ENCODE measurements around the gene CDH13.

CDH13 gene

GRCh38 chr16:83714286-83714685 lies 1087.5 kb downstream of the CDH13 start:
- Mint-ChIP-seq H3K27ac (no peak overlapping the region), H3K4me3 (no peak overlapping the region), H3K4me1 (ENCODE audit: low read depth) (no peaks in the 10 kb centered on the region), H3K9me3 (no peaks in the 10 kb centered on the region), H3K27me3 (no peaks in the 10 kb centered on the region), H3K36me3 (ENCODE audit: low read depth) (no peaks in the 10 kb centered on the region)
- DNase-seq: no peak

- Mint-ChIP-seq H3K36me3 (ENCODE audit: low read depth) (no peaks in the 10 kb centered on the region), H3K4me3 (no peak overlapping the region), H3K4me1 (ENCODE audit: low read depth) (no peaks in the 10 kb centered on the region), H3K9me3 (no peaks in the 10 kb centered on the region), H3K27me3 (no peaks in the 10 kb centered on the region), H3K27ac (no peak overlapping the region)
- DNase-seq: no peak
Measured at GRCh38 chr16:83715217-83715920, 1088.6 kb downstream of the CDH13 start.

GRCh38 chr16:83717308-83717707 lies 1090.5 kb downstream of the CDH13 start:
- no peaks in the 10 kb centered on the region for H3K36me3 Mint-ChIP-seq (ENCODE audit: low read depth)
- no peak overlapping the region for H3K27ac Mint-ChIP-seq
- H3K4me3 Mint-ChIP-seq: no peak overlapping the region
- H3K4me1 Mint-ChIP-seq (ENCODE audit: low read depth): no peaks in the 10 kb centered on the region
- no peak for DNase-seq
- H3K9me3 Mint-ChIP-seq: no peaks in the 10 kb centered on the region
- H3K27me3 Mint-ChIP-seq: no peaks in the 10 kb centered on the region

GRCh38 chr16:83717814-83718213 lies 1091.0 kb downstream of the CDH13 start:
- no peaks in the 10 kb centered on the region for H3K27me3 Mint-ChIP-seq
- H3K27ac Mint-ChIP-seq: no peak overlapping the region
- H3K4me3 Mint-ChIP-seq: no peak overlapping the region
- H3K4me1 Mint-ChIP-seq (ENCODE audit: low read depth): no peaks in the 10 kb centered on the region
- no peak for DNase-seq
- H3K36me3 Mint-ChIP-seq (ENCODE audit: low read depth): no peaks in the 10 kb centered on the region
- H3K9me3 Mint-ChIP-seq: no peaks in the 10 kb centered on the region

GRCh38 chr16:83720213-83720612 lies 1093.4 kb downstream of the CDH13 start:
- no peaks in the 10 kb centered on the region for H3K36me3 Mint-ChIP-seq (ENCODE audit: low read depth)
- no peak for DNase-seq
- H3K4me3 Mint-ChIP-seq: no peak overlapping the region
- no peaks in the 10 kb centered on the region for H3K4me1 Mint-ChIP-seq (ENCODE audit: low read depth)
- H3K27ac Mint-ChIP-seq: no peak overlapping the region
- H3K9me3 Mint-ChIP-seq: no peaks in the 10 kb centered on the region
- H3K27me3 Mint-ChIP-seq: no peaks in the 10 kb centered on the region

GRCh38 chr16:83720981-83721380 lies 1094.2 kb downstream of the CDH13 start:
- Mint-ChIP-seq H3K4me1 (ENCODE audit: low read depth) (no peaks in the 10 kb centered on the region), H3K27me3 (no peaks in the 10 kb centered on the region), H3K4me3 (no peak overlapping the region), H3K36me3 (ENCODE audit: low read depth) (no peaks in the 10 kb centered on the region), H3K9me3 (no peaks in the 10 kb centered on the region), H3K27ac (no peak overlapping the region)
- no peak for DNase-seq

GRCh38 chr16:83721676-83722075 lies 1094.9 kb downstream of the CDH13 start:
- no peaks in the 10 kb centered on the region for H3K27me3 Mint-ChIP-seq
- DNase-seq: no peak
- H3K9me3 Mint-ChIP-seq: no peaks in the 10 kb centered on the region
- no peak overlapping the region for H3K4me3 Mint-ChIP-seq
- no peaks in the 10 kb centered on the region for H3K36me3 Mint-ChIP-seq (ENCODE audit: low read depth)
- no peak overlapping the region for H3K27ac Mint-ChIP-seq
- no peaks in the 10 kb centered on the region for H3K4me1 Mint-ChIP-seq (ENCODE audit: low read depth)

- Mint-ChIP-seq H3K36me3 (ENCODE audit: low read depth) (no peaks in the 10 kb centered on the region), H3K27ac (no peak overlapping the region), H3K27me3 (peaks cover 5% of the 10 kb centered on the region), H3K9me3 (no peaks in the 10 kb centered on the region), H3K4me3 (no peak overlapping the region), H3K4me1 (ENCODE audit: low read depth) (no peaks in the 10 kb centered on the region)
- no peak for DNase-seq
Measured at GRCh38 chr16:83722456-83723183, 1095.9 kb downstream of the CDH13 start.

GRCh38 chr16:83723244-83723643 lies 1096.5 kb downstream of the CDH13 start:
- H3K36me3 Mint-ChIP-seq (ENCODE audit: low read depth): no peaks in the 10 kb centered on the region
- H3K9me3 Mint-ChIP-seq: no peaks in the 10 kb centered on the region
- H3K27me3 Mint-ChIP-seq: peaks cover 5% of the 10 kb centered on the region
- DNase-seq: no peak
- no peak overlapping the region for H3K4me3 Mint-ChIP-seq
- no peak overlapping the region for H3K27ac Mint-ChIP-seq
- no peaks in the 10 kb centered on the region for H3K4me1 Mint-ChIP-seq (ENCODE audit: low read depth)

GRCh38 chr16:83723901-83724300 lies 1097.1 kb downstream of the CDH13 start:
- peaks cover 5% of the 10 kb centered on the region for H3K27me3 Mint-ChIP-seq
- H3K4me1 Mint-ChIP-seq (ENCODE audit: low read depth): no peaks in the 10 kb centered on the region
- no peak overlapping the region for H3K4me3 Mint-ChIP-seq
- no peaks in the 10 kb centered on the region for H3K9me3 Mint-ChIP-seq
- H3K27ac Mint-ChIP-seq: no peak overlapping the region
- H3K36me3 Mint-ChIP-seq (ENCODE audit: low read depth): no peaks in the 10 kb centered on the region
- no peak for DNase-seq

- no peaks in the 10 kb centered on the region for H3K36me3 Mint-ChIP-seq (ENCODE audit: low read depth)
- no peak overlapping the region for H3K4me3 Mint-ChIP-seq
- peaks cover 5% of the 10 kb centered on the region for H3K27me3 Mint-ChIP-seq
- no peak overlapping the region for H3K27ac Mint-ChIP-seq
- no peaks in the 10 kb centered on the region for H3K9me3 Mint-ChIP-seq
- DNase-seq: no peak
- no peaks in the 10 kb centered on the region for H3K4me1 Mint-ChIP-seq (ENCODE audit: low read depth)
Measured at GRCh38 chr16:83724585-83724984, 1097.8 kb downstream of the CDH13 start.

- no peak overlapping the region for H3K27ac Mint-ChIP-seq
- H3K9me3 Mint-ChIP-seq: no peaks in the 10 kb centered on the region
- peaks cover 5% of the 10 kb centered on the region for H3K27me3 Mint-ChIP-seq
- H3K36me3 Mint-ChIP-seq (ENCODE audit: low read depth): no peaks in the 10 kb centered on the region
- H3K4me3 Mint-ChIP-seq: no peak overlapping the region
- DNase-seq: no peak
- H3K4me1 Mint-ChIP-seq (ENCODE audit: low read depth): no peaks in the 10 kb centered on the region
Measured at GRCh38 chr16:83725313-83725712, 1098.5 kb downstream of the CDH13 start.

GRCh38 chr16:83727018-83727417 lies 1100.2 kb downstream of the CDH13 start:
- peaks cover 2% of the 10 kb centered on the region for H3K9me3 Mint-ChIP-seq
- H3K27ac Mint-ChIP-seq: no peak overlapping the region
- H3K27me3 Mint-ChIP-seq: peaks cover 15% of the 10 kb centered on the region
- H3K36me3 Mint-ChIP-seq (ENCODE audit: low read depth): no peaks in the 10 kb centered on the region
- H3K4me3 Mint-ChIP-seq: no peak overlapping the region
- no peaks in the 10 kb centered on the region for H3K4me1 Mint-ChIP-seq (ENCODE audit: low read depth)
- DNase-seq: no peak

GRCh38 chr16:83727751-83728352 lies 1101.1 kb downstream of the CDH13 start:
- no peak for DNase-seq
- H3K9me3 Mint-ChIP-seq: peaks cover 2% of the 10 kb centered on the region
- H3K4me3 Mint-ChIP-seq: no peak overlapping the region
- no peak overlapping the region for H3K27ac Mint-ChIP-seq
- H3K4me1 Mint-ChIP-seq (ENCODE audit: low read depth): no peaks in the 10 kb centered on the region
- H3K27me3 Mint-ChIP-seq: peaks cover 15% of the 10 kb centered on the region
- no peaks in the 10 kb centered on the region for H3K36me3 Mint-ChIP-seq (ENCODE audit: low read depth)

- peaks cover 2% of the 10 kb centered on the region for H3K9me3 Mint-ChIP-seq
- H3K4me1 Mint-ChIP-seq (ENCODE audit: low read depth): no peaks in the 10 kb centered on the region
- no peak for DNase-seq
- no peaks in the 10 kb centered on the region for H3K36me3 Mint-ChIP-seq (ENCODE audit: low read depth)
- no peak overlapping the region for H3K27ac Mint-ChIP-seq
- no peak overlapping the region for H3K4me3 Mint-ChIP-seq
- H3K27me3 Mint-ChIP-seq: peaks cover 15% of the 10 kb centered on the region
Measured at GRCh38 chr16:83728492-83728891, 1101.7 kb downstream of the CDH13 start.

Data from activated T-cell treated with anti-CD3 and anti-CD28 coated beads, Interleukin-2, amount 50 U/mL, for 24 hours (primary cell).